Measurements from ENCODE around the gene FBXO47.

- TF ChIP-seq, protein P1, sequence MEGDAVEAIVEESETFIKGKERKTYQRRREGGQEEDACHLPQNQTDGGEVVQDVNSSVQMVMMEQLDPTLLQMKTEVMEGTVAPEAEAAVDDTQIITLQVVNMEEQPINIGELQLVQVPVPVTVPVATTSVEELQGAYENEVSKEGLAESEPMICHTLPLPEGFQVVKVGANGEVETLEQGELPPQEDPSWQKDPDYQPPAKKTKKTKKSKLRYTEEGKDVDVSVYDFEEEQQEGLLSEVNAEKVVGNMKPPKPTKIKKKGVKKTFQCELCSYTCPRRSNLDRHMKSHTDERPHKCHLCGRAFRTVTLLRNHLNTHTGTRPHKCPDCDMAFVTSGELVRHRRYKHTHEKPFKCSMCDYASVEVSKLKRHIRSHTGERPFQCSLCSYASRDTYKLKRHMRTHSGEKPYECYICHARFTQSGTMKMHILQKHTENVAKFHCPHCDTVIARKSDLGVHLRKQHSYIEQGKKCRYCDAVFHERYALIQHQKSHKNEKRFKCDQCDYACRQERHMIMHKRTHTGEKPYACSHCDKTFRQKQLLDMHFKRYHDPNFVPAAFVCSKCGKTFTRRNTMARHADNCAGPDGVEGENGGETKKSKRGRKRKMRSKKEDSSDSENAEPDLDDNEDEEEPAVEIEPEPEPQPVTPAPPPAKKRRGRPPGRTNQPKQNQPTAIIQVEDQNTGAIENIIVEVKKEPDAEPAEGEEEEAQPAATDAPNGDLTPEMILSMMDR (tag by site-specific recombination; IDR thresholded peaks at IDR 0.05), result no peak
- TF ChIP-seq, protein P2, sequence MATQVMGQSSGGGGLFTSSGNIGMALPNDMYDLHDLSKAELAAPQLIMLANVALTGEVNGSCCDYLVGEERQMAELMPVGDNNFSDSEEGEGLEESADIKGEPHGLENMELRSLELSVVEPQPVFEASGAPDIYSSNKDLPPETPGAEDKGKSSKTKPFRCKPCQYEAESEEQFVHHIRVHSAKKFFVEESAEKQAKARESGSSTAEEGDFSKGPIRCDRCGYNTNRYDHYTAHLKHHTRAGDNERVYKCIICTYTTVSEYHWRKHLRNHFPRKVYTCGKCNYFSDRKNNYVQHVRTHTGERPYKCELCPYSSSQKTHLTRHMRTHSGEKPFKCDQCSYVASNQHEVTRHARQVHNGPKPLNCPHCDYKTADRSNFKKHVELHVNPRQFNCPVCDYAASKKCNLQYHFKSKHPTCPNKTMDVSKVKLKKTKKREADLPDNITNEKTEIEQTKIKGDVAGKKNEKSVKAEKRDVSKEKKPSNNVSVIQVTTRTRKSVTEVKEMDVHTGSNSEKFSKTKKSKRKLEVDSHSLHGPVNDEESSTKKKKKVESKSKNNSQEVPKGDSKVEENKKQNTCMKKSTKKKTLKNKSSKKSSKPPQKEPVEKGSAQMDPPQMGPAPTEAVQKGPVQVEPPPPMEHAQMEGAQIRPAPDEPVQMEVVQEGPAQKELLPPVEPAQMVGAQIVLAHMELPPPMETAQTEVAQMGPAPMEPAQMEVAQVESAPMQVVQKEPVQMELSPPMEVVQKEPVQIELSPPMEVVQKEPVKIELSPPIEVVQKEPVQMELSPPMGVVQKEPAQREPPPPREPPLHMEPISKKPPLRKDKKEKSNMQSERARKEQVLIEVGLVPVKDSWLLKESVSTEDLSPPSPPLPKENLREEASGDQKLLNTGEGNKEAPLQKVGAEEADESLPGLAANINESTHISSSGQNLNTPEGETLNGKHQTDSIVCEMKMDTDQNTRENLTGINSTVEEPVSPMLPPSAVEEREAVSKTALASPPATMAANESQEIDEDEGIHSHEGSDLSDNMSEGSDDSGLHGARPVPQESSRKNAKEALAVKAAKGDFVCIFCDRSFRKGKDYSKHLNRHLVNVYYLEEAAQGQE (tag by site-specific recombination; IDR thresholded peaks at IDR 0.05), result no peak
- no peak for TF ChIP-seq ZNF792 (tag by site-specific recombination; IDR thresholded peaks at IDR 0.05)
- TF ChIP-seq, protein P3, sequence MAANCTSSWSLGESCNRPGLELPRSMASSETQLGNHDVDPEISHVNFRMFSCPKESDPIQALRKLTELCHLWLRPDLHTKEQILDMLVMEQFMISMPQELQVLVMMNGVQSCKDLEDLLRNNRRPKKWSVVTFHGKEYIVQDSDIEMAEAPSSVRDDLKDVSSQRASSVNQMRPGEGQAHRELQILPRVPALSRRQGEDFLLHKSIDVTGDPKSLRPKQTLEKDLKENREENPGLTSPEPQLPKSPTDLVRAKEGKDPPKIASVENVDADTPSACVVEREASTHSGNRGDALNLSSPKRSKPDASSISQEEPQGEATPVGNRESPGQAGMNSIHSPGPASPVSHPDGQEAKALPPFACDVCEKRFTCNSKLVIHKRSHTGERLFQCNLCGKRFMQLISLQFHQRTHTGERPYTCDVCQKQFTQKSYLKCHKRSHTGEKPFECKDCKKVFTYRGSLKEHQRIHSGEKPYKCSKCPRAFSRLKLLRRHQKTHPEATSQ (tag by site-specific recombination; IDR thresholded peaks at IDR 0.05), result no peak
- no peak for TF ChIP-seq ZNF426 (tag by site-specific recombination; IDR thresholded peaks at IDR 0.05)
- no peak for TF ChIP-seq TCF7L2 (IDR thresholded peaks at IDR 0.05; ENCODE audit: borderline replicate concordance, low read depth, low read length)
- TF ChIP-seq, protein P4, sequence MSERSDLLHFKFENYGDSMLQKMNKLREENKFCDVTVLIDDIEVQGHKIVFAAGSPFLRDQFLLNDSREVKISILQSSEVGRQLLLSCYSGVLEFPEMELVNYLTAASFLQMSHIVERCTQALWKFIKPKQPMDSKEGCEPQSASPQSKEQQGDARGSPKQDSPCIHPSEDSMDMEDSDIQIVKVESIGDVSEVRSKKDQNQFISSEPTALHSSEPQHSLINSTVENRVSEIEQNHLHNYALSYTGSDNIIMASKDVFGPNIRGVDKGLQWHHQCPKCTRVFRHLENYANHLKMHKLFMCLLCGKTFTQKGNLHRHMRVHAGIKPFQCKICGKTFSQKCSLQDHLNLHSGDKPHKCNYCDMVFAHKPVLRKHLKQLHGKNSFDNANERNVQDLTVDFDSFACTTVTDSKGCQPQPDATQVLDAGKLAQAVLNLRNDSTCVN (tag by site-specific recombination; optimal IDR thresholded peaks at IDR 0.05), result no peak
- TF ChIP-seq ZNF202 (tag by site-specific recombination; IDR thresholded peaks at IDR 0.05; ENCODE audit: borderline replicate concordance), result no peak
- TF ChIP-seq ZBTB8A (tag by site-specific recombination; IDR thresholded peaks at IDR 0.05), result no peak
- TF ChIP-seq HOXA7 (CRISPR knock-in tag; IDR thresholded peaks at IDR 0.05; ENCODE audit: borderline replicate concordance), result no peak
- TF ChIP-seq ZNF449 (tag by site-specific recombination; IDR thresholded peaks at IDR 0.05), result no peak
- TF ChIP-seq PBX3 (CRISPR knock-in tag; IDR thresholded peaks at IDR 0.05), result no peak
Observed at GRCh38 chr17:38919316-38920078, 47.7 kb downstream of the FBXO47 start.

All from HEK293 (cell line).